HG03354 (cell line): ENCODE measurements around the gene AWAT2.
A peak's percentile ranks its signal among the peaks of the same experiment; 100 is the strongest.

Source experiments
- ATAC-seq: cut with Tn5 transposase; IDR thresholded peaks from one replicate; pipeline ENCODE4 v1.9.1; 2021; ENCODE audit warnings: mild to moderate bottlenecking; ENCODE audit not compliant: unreplicated experiment, poor library complexity, severe bottlenecking

AWAT2 gene

GRCh38 chrX:70042399-70043371 is 7.1 kb downstream of the AWAT2 start:
- no peak for ATAC-seq

- ATAC-seq = no peak
Measured at GRCh38 chrX:70041993-70042392, 7.7 kb downstream of the AWAT2 start.

GRCh38 chrX:70039758-70040157 is 10.0 kb downstream of the AWAT2 start:
- no peak for ATAC-seq

- no peak for ATAC-seq
Measured at GRCh38 chrX:70038951-70039350, 10.8 kb downstream of the AWAT2 start.

GRCh38 chrX:70038515-70038914 is 11.2 kb downstream of the AWAT2 start:
- ATAC-seq = no peak

- ATAC-seq = no peak
Measured at GRCh38 chrX:70034646-70035045, 15.1 kb downstream of the AWAT2 start.

GRCh38 chrX:70033348-70034051 is 16.2 kb downstream of the AWAT2 start:
- peak; percentile 66 for ATAC-seq

- no peak for ATAC-seq
Measured at GRCh38 chrX:70032792-70033191, 16.9 kb downstream of the AWAT2 start.

- ATAC-seq = peak; percentile 77
Measured at GRCh38 chrX:70030301-70030767, 19.4 kb downstream of the AWAT2 start.

- no peak for ATAC-seq
Measured at GRCh38 chrX:70029863-70030262, 19.9 kb downstream of the AWAT2 start.

- ATAC-seq = no peak
Measured at GRCh38 chrX:70026851-70027200, 22.9 kb downstream of the AWAT2 start.

- ATAC-seq = no peak
Measured at GRCh38 chrX:70026112-70026850, 23.5 kb downstream of the AWAT2 start.

GRCh38 chrX:70025464-70025863 is 24.3 kb downstream of the AWAT2 start:
- no peak for ATAC-seq

GRCh38 chrX:70022616-70023015 is 27.1 kb downstream of the AWAT2 start:
- ATAC-seq = no peak

GRCh38 chrX:70016513-70016912 is 33.2 kb downstream of the AWAT2 start:
- no peak for ATAC-seq

- no peak for ATAC-seq
Measured at GRCh38 chrX:70013466-70014381, 36.0 kb downstream of the AWAT2 start.

GRCh38 chrX:70012756-70013155 is 37.0 kb downstream of the AWAT2 start:
- ATAC-seq = no peak

GRCh38 chrX:70009970-70010369 is 39.8 kb downstream of the AWAT2 start:
- no peak for ATAC-seq

GRCh38 chrX:70009049-70009448 is 40.7 kb downstream of the AWAT2 start:
- no peak for ATAC-seq
